ENCODE results near the gene POR.
A peak's percentile ranks its signal among the peaks of the same experiment; 100 is the strongest.

Gene POR

GRCh38 chr7:75876126-75876881 is 38.7 kb upstream of the POR start:
- no peak overlapping the region for H3K4me3 Mint-ChIP-seq
- no peak for TF ChIP-seq CTCF (IDR thresholded peaks at IDR 0.05)
- H3K27ac Mint-ChIP-seq = no peak overlapping the region
- no peaks in the 10 kb centered on the region for H3K36me3 Mint-ChIP-seq (ENCODE audit: low read depth)
- peaks cover 38% of the 10 kb centered on the region for H3K4me1 Mint-ChIP-seq
- H3K9me3 Mint-ChIP-seq = no peaks in the 10 kb centered on the region
- H3K27me3 Mint-ChIP-seq (ENCODE audit: low read depth, poor library complexity) = peaks cover 11% of the 10 kb centered on the region
- no peak for DNase-seq

GRCh38 chr7:75878312-75878768 is 36.6 kb upstream of the POR start:
- no peak for DNase-seq
- H3K27ac Mint-ChIP-seq = peak overlapping the region; percentile 9

GRCh38 chr7:75878769-75879611 is 36.0 kb upstream of the POR start, which contains the start of gene RHBDD2:
Gene RHBDD2 (plus strand): TSS chr7:75879034. CDS start chr7:75879083, 49 bp downstream.
- Mint-ChIP-seq H3K4me1 (peaks cover 46% of the 10 kb centered on the region), H3K27me3 (ENCODE audit: low read depth, poor library complexity) (peaks cover 11% of the 10 kb centered on the region), H3K9me3 (no peaks in the 10 kb centered on the region), H3K4me3 (peak within 1 kb of the TSS; percentile 99), H3K27ac (peak within 1 kb of the TSS; percentile 29), H3K36me3 (ENCODE audit: low read depth) (peaks cover 18% of the 10 kb centered on the region)
- peak; percentile 97 for DNase-seq
- TF ChIP-seq CTCF (IDR thresholded peaks at IDR 0.05) = no peak

More at GRCh38 chr7:75878312-75878768, 36.6 kb upstream of the POR start:
- Mint-ChIP-seq H3K4me1 (peaks cover 46% of the 10 kb centered on the region), H3K27me3 (ENCODE audit: low read depth, poor library complexity) (peaks cover 11% of the 10 kb centered on the region), H3K36me3 (ENCODE audit: low read depth) (peaks cover 17% of the 10 kb centered on the region), H3K4me3 (peak overlapping the region; percentile 99), H3K9me3 (no peaks in the 10 kb centered on the region)
- TF ChIP-seq CTCF (IDR thresholded peaks at IDR 0.05) = no peak

- no peak for DNase-seq
- Mint-ChIP-seq H3K4me1 (peaks cover 52% of the 10 kb centered on the region), H3K27me3 (ENCODE audit: low read depth, poor library complexity) (peaks cover 9% of the 10 kb centered on the region), H3K9me3 (no peaks in the 10 kb centered on the region), H3K36me3 (ENCODE audit: low read depth) (peaks cover 26% of the 10 kb centered on the region), H3K27ac (peak overlapping the region; percentile 29), H3K4me3 (peak overlapping the region; percentile 99)
- no peak for TF ChIP-seq CTCF (IDR thresholded peaks at IDR 0.05)
Observed at GRCh38 chr7:75879771-75880184, 35.2 kb upstream of the POR start.

- Mint-ChIP-seq H3K36me3 (ENCODE audit: low read depth) (peaks cover 31% of the 10 kb centered on the region), H3K4me1 (peaks cover 55% of the 10 kb centered on the region), H3K27me3 (ENCODE audit: low read depth, poor library complexity) (peaks cover 7% of the 10 kb centered on the region), H3K27ac (no peak overlapping the region), H3K9me3 (no peaks in the 10 kb centered on the region), H3K4me3 (peak overlapping the region; percentile 99)
- no peak for DNase-seq
- TF ChIP-seq CTCF (IDR thresholded peaks at IDR 0.05) = no peak
Observed at GRCh38 chr7:75880242-75880641, 34.7 kb upstream of the POR start.
